Heart right ventricle (tissue), 16 donors: ENCODE results near the gene FGGY. TPM values are rescaled to one million over a fixed set of nuclear protein-coding genes. Genes with fewer than 3 reads are reported as not detected.

Source experiments
- ATAC-seq, 8 donors: fragments of 200-7000 bp; cut with Tn5 transposase; one replicate each; pipeline ENCODE4 v1.9.1; 2020; ENCODE audit warnings: mild to moderate bottlenecking in 8 of 8, moderate library complexity in 8 of 8, moderate number of reproducible peaks in 1 of 8
- DNase-seq, 2 donors: peaks; one replicate each; pipeline ENCODE4 v3.0.0-alpha.2; 2020
- H3K27ac ChIP-seq, 10 donors: fragments of 200-600 bp; sonication (generic) in 2 of 10; one replicate each; pipeline versions ENCODE4 v1.5.0 to v1.8.0; 2020 to 2022; ENCODE audit warnings: mild to moderate bottlenecking in 3 of 10
- H3K27me3 ChIP-seq, 7 donors: fragments of 200-600 bp; one replicate each; pipeline ENCODE4 v1.8.0; 2021 to 2022; ENCODE audit warnings: mild to moderate bottlenecking in 2 of 7
- H3K36me3 ChIP-seq, 9 donors: fragments of 200-600 bp; sonication (generic) in 1 of 9; one replicate each; pipeline versions ENCODE4 v1.5.0 to v1.8.0; 2020 to 2022; ENCODE audit warnings: mild to moderate bottlenecking in 2 of 9
- H3K4me1 ChIP-seq, 9 donors: fragments of 200-600 bp; sonication (generic) in 1 of 9; one replicate each; pipeline versions ENCODE4 v1.5.0 to v1.8.0; 2020 to 2022; ENCODE audit warnings: mild to moderate bottlenecking in 4 of 9
- H3K4me3 ChIP-seq, 10 donors: fragments of 200-600 bp; sonication (generic) in 2 of 10; one replicate each; pipeline versions ENCODE4 v1.5.0 to v1.8.0; 2020 to 2022; ENCODE audit warnings: mild to moderate bottlenecking in 7 of 10, moderate library complexity in 2 of 10
- H3K9me3 ChIP-seq, 11 donors: fragments of 200-600 bp in 10 of 11; sonication (generic) in 2 of 11; one replicate each; pipeline versions ENCODE4 v1.5.0 to v1.8.0; 2013 to 2022; ENCODE audit warnings: mild to moderate bottlenecking in 2 of 11, control low read depth in 1 of 11, moderate library complexity in 1 of 11
- WGBS, 2 donors: extraction: QIAGEN DNeasy Blood & Tissue Kit; methylation state at CpG; one replicate each; pipeline ENCODE4 v1.1.7; 2013; ENCODE audit warnings: inconsistent platforms in 1 of 2; 5-methylcytosine and 5-hydroxymethylcytosine counted together
- intact Hi-C, 10 donors: fragments of 100-400 bp; cut with DNase I; formaldehyde crosslinking; loops; one replicate each; pipeline versions ENCODE4 v1.11.1 to v1.14.2; 2022
- polyA plus RNA-seq, 2 donors: library from polyadenylated mRNA; stranded (reverse); fragments of 200-250 nt; gene quantifications; one replicate each; pipeline ENCODE4 v1.2.3, GENCODE V29; 2013
- total RNA-seq, 10 donors: library from RNA; stranded (reverse); fragmentation: NEBNext Ultra II Directional in 3 of 10; extraction: Animal tissue kit (Norgen Biotek cat#: 25700) in 3 of 10; gene quantifications; one replicate each; pipeline versions ENCODE4 v1.2.1 to v1.2.4, GENCODE V29; 2021 to 2023
- TF ChIP-seq, protein P1 (sequence below), 9 donors: fragments of 200-600 bp; sonication (generic) in 2 of 9; IDR thresholded peaks; one replicate each; pipeline versions ENCODE4 v1.5.0 to v1.8.0; 2021 to 2022; ENCODE audit warnings: antibody characterized with exemption in 9 of 9, mild to moderate bottlenecking in 5 of 9, moderate library complexity in 1 of 9
- donor health status: Arrhythmogenic right ventricular cardiomyopathy.
- donor health status: ischemic (EF 13 %, LVEDD 7.1; RV severe dilation, severe dysfunction).
- donor health status: healthy with polysubstance abuse.
- donor health status: DM: no; HTN: yes; CAD: no.
- donor health status: DM: no; HTN: no; CAD: no.
- donor health status: ischemic (EF 25% LVEDD 6.9; RV normal size, moderate dysfunction).
- donor health status: ischemic (EF 25% LVEDD 5.7; RV mildly dilated, moderate dysfunction).
- donor health status: healthy.
- donor health status: DM: yes; HTN: yes; CAD: no.
- donor health status: Ischemic cardiomyopathy.
- donor health status: ischemic (EF 35%, LVEDD 5.7; RV mildly dilated, moderate dysfunction).
- donor health status: nonischemic (EF 11% LVEDD 7.7; RV severe dilation, severe dysfunction).
- donor health status: DM: yes; HTN: yes; CAD: no.
- donor health status: PGD.
- donor health status: ischemic (EF 29% LVEDD 5.4; RV normal size, mild dysfunction).
- donor health status: nonischemic (EF 23%, LVEDD 6.1; RV moderate dilation, normal function).

The FGGY gene
- total and polyA plus RNA-seq, 12 donors: 3.1 to 51.8 (median 34.7) TPM

DNA sequence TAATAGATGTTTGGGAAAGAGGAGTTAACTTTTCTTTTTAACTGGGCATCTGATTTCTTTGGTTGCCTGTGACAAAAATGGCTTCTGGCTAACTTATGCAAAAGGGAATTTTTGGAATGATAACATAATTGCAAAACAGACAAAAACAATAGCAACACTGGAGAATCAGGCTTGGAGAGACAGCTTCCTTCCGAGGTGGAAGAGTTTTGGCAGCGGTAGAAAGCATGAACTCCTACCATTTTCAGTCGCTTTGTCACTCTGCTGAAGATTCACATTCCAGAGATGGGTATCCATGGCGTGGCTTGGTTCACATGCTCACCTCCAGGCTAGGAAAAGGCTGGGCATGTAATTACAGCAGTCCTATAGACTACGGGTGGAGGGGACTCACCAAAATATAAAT, 17.2 kb upstream of the FGGY start:
- no peak for DNase-seq
- WGBS, 2 donors: 63 to 66% methylated on average over 5 of the region's 5 CpGs

DNA sequence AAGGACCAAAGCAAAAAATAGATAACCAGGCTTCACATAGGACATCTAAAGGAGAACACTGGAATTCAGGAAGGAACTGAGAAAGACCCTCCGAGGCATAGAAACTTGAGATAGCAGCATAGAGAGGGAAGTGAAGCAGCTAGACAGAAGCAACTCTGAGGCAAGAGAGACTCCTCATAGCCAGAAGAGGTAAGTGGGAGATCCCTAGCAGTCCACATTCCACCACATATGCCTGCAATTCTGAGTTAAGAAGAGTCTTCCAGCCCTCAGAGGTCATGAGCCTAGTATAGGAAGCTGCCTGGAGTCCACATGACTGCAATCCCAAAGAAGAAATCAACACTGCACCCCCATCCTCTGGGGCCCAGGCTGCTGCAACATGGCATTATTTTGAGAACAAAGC, 13.9 kb upstream of the FGGY start:
- no peaks in the 10 kb centered on the region for H3K9me3 ChIP-seq
- no peaks in the 10 kb centered on the region for H3K36me3 ChIP-seq
- no peaks in the 10 kb centered on the region for H3K4me1 ChIP-seq
- no peak for ATAC-seq
- intact Hi-C loops: no loop called here
- no peak overlapping the region for H3K4me3 ChIP-seq
- TF ChIP-seq, protein P1, sequence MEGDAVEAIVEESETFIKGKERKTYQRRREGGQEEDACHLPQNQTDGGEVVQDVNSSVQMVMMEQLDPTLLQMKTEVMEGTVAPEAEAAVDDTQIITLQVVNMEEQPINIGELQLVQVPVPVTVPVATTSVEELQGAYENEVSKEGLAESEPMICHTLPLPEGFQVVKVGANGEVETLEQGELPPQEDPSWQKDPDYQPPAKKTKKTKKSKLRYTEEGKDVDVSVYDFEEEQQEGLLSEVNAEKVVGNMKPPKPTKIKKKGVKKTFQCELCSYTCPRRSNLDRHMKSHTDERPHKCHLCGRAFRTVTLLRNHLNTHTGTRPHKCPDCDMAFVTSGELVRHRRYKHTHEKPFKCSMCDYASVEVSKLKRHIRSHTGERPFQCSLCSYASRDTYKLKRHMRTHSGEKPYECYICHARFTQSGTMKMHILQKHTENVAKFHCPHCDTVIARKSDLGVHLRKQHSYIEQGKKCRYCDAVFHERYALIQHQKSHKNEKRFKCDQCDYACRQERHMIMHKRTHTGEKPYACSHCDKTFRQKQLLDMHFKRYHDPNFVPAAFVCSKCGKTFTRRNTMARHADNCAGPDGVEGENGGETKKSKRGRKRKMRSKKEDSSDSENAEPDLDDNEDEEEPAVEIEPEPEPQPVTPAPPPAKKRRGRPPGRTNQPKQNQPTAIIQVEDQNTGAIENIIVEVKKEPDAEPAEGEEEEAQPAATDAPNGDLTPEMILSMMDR (IDR thresholded peaks at IDR 0.05): no peak
- no peaks in the 10 kb centered on the region for H3K27me3 ChIP-seq
- 78 to 83% methylated on average over 1 of the region's 1 CpG for WGBS, 2 donors
- H3K27ac ChIP-seq: no peak overlapping the region
- no peak for DNase-seq

More for the DNA sequence above, 17.2 kb upstream of the FGGY start:
- Histone ChIP-seq H3K27ac (no peak overlapping the region), H3K4me1 (peaks cover 0 to 17% (median 0%) of the 10 kb centered on the region in 9 donors), H3K36me3 (no peaks in the 10 kb centered on the region), H3K9me3 (no peaks in the 10 kb centered on the region), H3K27me3 (no peaks in the 10 kb centered on the region), H3K4me3 (no peak overlapping the region)
- no peak for ATAC-seq
- TF ChIP-seq, protein P1 (IDR thresholded peaks at IDR 0.05): no peak
- intact Hi-C loops: loop anchor here in 1 of 10 donors (10.0 kb wide), 1 partner anchor 95 kb away; no protein-coding TSS in a partner anchor

DNA sequence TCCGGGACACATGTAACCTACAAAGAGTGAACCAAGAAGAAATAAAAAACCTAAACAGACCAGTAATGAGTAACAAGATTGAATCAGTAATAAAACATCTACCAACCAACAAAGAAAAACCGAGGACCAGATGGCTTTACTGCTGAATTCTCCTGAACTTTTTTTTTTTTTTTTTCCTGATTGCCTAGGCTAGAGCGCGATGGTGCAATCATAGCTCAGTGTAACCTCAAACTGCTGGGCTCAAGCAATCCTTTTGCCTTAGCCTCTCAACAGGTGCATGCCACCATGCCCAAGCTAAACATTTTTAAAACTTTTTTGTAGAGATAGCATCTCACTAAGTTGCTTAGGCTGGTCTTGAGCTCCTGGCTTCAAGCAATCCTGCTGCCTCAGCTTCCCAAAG, 11.2 kb upstream of the FGGY start:
- TF ChIP-seq, protein P1 (IDR thresholded peaks at IDR 0.05): no peak
- Histone ChIP-seq H3K9me3 (no peaks in the 10 kb centered on the region), H3K4me1 (peaks cover 0 to 10% (median 0%) of the 10 kb centered on the region in 9 donors), H3K4me3 (no peak overlapping the region), H3K27ac (no peak overlapping the region), H3K36me3 (no peaks in the 10 kb centered on the region), H3K27me3 (no peaks in the 10 kb centered on the region)
- DNase-seq (no peak), ATAC-seq (no peak)
- intact Hi-C loops: loop anchor here in 1 of 10 donors (5.0 kb wide), 1 partner anchor 1462 kb away; no protein-coding TSS in a partner anchor
- 95 to 97% methylated on average over 4 of the region's 4 CpGs for WGBS, 2 donors

DNA sequence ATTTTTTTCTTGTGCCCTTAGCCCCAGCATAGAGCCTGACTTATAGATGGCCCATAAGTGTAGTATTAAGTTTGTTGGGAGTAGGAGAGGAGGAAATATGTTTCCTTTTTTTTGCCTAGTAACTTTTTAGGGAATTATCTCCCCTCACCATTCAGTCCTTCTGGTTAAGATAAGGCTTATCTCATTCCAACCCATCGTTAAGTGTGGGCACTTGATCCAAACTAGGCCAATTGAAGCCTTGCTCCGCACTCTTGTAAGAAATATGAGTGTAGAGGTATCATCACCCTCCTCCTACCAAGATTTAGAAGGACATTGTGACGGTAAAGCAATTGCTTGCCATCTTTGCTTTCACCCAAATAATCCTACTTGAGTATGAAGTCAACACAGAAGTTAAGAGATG, 8.8 kb upstream of the FGGY start:
- ATAC-seq: no peak
- intact Hi-C loops: loop anchor here in 1 of 10 donors (5.0 kb wide), 1 partner anchor 1459 kb away; no protein-coding TSS in a partner anchor
- no peak overlapping the region for H3K4me3 ChIP-seq
- no peaks in the 10 kb centered on the region for H3K36me3 ChIP-seq
- peaks cover 0 to 34% (median 5%) of the 10 kb centered on the region in 9 donors for H3K4me1 ChIP-seq
- WGBS, 2 donors: 54 to 66% methylated on average over 3 of the region's 3 CpGs
- H3K27me3 ChIP-seq: no peaks in the 10 kb centered on the region
- TF ChIP-seq, protein P1 (IDR thresholded peaks at IDR 0.05): no peak
- no peaks in the 10 kb centered on the region for H3K9me3 ChIP-seq
- H3K27ac ChIP-seq: no peak overlapping the region
- no peak for DNase-seq
